ENCODE results near the gene RNU6-7. TPM values are rescaled to one million over a fixed set of nuclear protein-coding genes. Genes with fewer than 3 reads are reported as not detected.

Gene RNU6-7
- total RNA-seq, 6 experiments from 2014 or later, result not detected

DNA sequence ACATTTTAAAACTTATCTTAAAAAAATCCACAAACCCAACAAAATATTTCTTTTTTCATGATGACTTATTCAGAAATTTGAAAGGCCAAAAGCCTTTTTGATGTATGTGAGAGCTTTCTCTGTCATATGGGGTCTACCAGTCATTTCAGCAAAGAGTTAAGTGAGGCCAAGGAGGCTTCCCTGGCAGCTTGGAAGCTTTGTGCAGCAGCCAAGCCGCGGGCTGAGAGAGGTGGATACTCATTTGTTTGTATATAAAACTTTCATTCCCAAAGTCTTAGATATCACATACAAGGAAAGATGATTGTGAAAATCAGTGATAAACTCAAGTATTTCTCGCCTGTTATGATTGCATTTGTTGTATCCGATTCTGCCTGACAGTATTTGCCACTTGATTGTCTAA, 49.7 kb downstream of the RNU6-7 start:
- Histone ChIP-seq H3K4me3 (no peak overlapping the region), H3K36me3 (no peaks in the 10 kb centered on the region), H3K4me1 (peaks cover 0 to 6% (median 0%) of the 10 kb centered on the region in 4 donors), H3K27me3 (no peaks in the 10 kb centered on the region), H3K27ac (no peak overlapping the region), H3K9me3 (no peaks in the 10 kb centered on the region)
- ATAC-seq, result no peak
- DNase-seq, result no peak
- intact Hi-C loops (cut with DNase I), result loop anchor here (5.0 to 10.0 kb wide), 2 partner anchors 213 to 739 kb away; no protein-coding TSS in a partner anchor
- no peak for TF ChIP-seq POLR2A (IDR thresholded peaks at IDR 0.05)
- TF ChIP-seq, protein P1, sequence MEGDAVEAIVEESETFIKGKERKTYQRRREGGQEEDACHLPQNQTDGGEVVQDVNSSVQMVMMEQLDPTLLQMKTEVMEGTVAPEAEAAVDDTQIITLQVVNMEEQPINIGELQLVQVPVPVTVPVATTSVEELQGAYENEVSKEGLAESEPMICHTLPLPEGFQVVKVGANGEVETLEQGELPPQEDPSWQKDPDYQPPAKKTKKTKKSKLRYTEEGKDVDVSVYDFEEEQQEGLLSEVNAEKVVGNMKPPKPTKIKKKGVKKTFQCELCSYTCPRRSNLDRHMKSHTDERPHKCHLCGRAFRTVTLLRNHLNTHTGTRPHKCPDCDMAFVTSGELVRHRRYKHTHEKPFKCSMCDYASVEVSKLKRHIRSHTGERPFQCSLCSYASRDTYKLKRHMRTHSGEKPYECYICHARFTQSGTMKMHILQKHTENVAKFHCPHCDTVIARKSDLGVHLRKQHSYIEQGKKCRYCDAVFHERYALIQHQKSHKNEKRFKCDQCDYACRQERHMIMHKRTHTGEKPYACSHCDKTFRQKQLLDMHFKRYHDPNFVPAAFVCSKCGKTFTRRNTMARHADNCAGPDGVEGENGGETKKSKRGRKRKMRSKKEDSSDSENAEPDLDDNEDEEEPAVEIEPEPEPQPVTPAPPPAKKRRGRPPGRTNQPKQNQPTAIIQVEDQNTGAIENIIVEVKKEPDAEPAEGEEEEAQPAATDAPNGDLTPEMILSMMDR (IDR thresholded peaks at IDR 0.05), result no peak
- WGBS (ENCODE audit: insufficient coverage, low coverage, low lambda C conversion rate, missing lambda C conversion rate), result 47% methylated on average over 4 of the region's 4 CpGs

Small RNA genes lying within 50 kb of the gene (small RNA-seq; reads per million reads assigned to genes)
- 0 to 0.48 reads per million in 2 experiments for gene RNU6-7
- gene RNU6-8, result 0 to 0.68 reads per million in 2 experiments

Other genes with a start within 250 kb of the RNU6-7 start
- gene ARHGAP5, start 124.7 kb upstream of the RNU6-7 start, total RNA-seq, result 10 to 100 TPM; 32.0 to 60.5 (median 50.1) TPM
- gene RNU6-8, start 1.2 kb downstream of the RNU6-7 start, total RNA-seq, result not detected
- gene AKAP6, start 127.3 kb downstream of the RNU6-7 start, total RNA-seq, result 1 to 10 TPM; 1.7 to 9.6 (median 4.3) TPM